ENCODE results near the gene MYO5C.
"Not testable (repeated sequence)": the region's sequence is repeated elsewhere in the genome, so short reads cannot be mapped to it uniquely, and the experiment has no call there.

MYO5C gene

GRCh38 chr15:52288051-52288942, 7.3 kb downstream of the MYO5C start:
- no peak overlapping the region for H3K9ac ChIP-seq (ENCODE audit: low read depth, low read length)
- no peak overlapping the region for H3K4me3 ChIP-seq (ENCODE audit: low read length)
- H3K27me3 ChIP-seq (ENCODE audit: control insufficient read depth, insufficient read depth, low read length): peaks cover 18% of the 10 kb centered on the region
- no peak overlapping the region for H3K4me2 ChIP-seq (ENCODE audit: low read length)
- peaks cover 5% of the 10 kb centered on the region for H3K4me1 ChIP-seq (ENCODE audit: control insufficient read depth, insufficient read depth, low read length)
- H3K9me3 ChIP-seq (replicated peaks; ENCODE audit: low read length): no peaks in the 10 kb centered on the region
- H3K36me3 ChIP-seq (ENCODE audit: insufficient read depth, low read length): no peaks in the 10 kb centered on the region

DNA sequence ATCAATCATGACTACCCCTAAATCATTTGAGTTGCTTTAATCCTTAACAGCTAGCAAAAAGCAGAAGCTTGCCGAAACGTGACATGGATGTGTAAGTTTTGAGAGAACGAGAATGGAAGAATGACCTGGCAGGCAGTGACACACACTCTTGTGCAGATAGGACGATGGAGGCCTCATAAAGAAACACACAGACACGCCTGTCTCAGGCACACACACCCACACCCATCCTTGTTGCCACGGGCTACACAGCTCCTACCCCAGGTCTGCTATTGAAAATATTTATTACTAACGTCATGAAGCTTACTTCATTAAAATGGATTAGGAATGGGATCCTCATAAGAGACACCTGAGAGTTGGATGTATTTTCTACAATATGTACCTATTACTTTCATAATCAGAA, 8.5 kb downstream of the MYO5C start:
- Histone ChIP-seq H3K4me1 (ENCODE audit: control insufficient read depth, insufficient read depth, low read length) (peaks cover 5% of the 10 kb centered on the region), H3K4me2 (ENCODE audit: low read length) (no peak overlapping the region), H3K4me3 (ENCODE audit: low read length) (no peak overlapping the region), H3K9ac (ENCODE audit: low read depth, low read length) (no peak overlapping the region), H3K9me3 (replicated peaks; ENCODE audit: low read length) (no peaks in the 10 kb centered on the region), H3K27me3 (ENCODE audit: control insufficient read depth, insufficient read depth, low read length) (peaks cover 18% of the 10 kb centered on the region), H3K36me3 (ENCODE audit: insufficient read depth, low read length) (no peaks in the 10 kb centered on the region)

- not testable (repeated sequence) for H3K4me1 ChIP-seq (ENCODE audit: control insufficient read depth, insufficient read depth, low read length); H3K9me3 ChIP-seq (replicated peaks; ENCODE audit: low read length); H3K9ac ChIP-seq (ENCODE audit: low read depth, low read length); H3K4me3 ChIP-seq (ENCODE audit: low read length); H3K4me2 ChIP-seq (ENCODE audit: low read length); H3K36me3 ChIP-seq (ENCODE audit: insufficient read depth, low read length)
- peaks cover 21% of the 10 kb centered on the region for H3K27me3 ChIP-seq (ENCODE audit: control insufficient read depth, insufficient read depth, low read length)
These were observed 9.7 kb downstream of the MYO5C start for GRCh38 chr15:52285941-52286340.

GRCh38 chr15:52284164-52284563, 11.4 kb downstream of the MYO5C start:
- Histone ChIP-seq H3K9ac (ENCODE audit: low read depth, low read length) (no peak overlapping the region), H3K36me3 (ENCODE audit: insufficient read depth, low read length) (no peaks in the 10 kb centered on the region), H3K4me1 (ENCODE audit: control insufficient read depth, insufficient read depth, low read length) (peaks cover 5% of the 10 kb centered on the region), H3K27me3 (ENCODE audit: control insufficient read depth, insufficient read depth, low read length) (peaks cover 32% of the 10 kb centered on the region), H3K9me3 (replicated peaks; ENCODE audit: low read length) (no peaks in the 10 kb centered on the region), H3K4me3 (ENCODE audit: low read length) (no peak overlapping the region), H3K4me2 (ENCODE audit: low read length) (no peak overlapping the region)

- Histone ChIP-seq H3K9ac (ENCODE audit: low read depth, low read length) (no peak overlapping the region), H3K4me3 (ENCODE audit: low read length) (no peak overlapping the region), H3K4me2 (ENCODE audit: low read length) (no peak overlapping the region), H3K27me3 (ENCODE audit: control insufficient read depth, insufficient read depth, low read length) (peaks cover 38% of the 10 kb centered on the region), H3K36me3 (ENCODE audit: insufficient read depth, low read length) (no peaks in the 10 kb centered on the region), H3K4me1 (ENCODE audit: control insufficient read depth, insufficient read depth, low read length) (peaks cover 2% of the 10 kb centered on the region), H3K9me3 (replicated peaks; ENCODE audit: low read length) (no peaks in the 10 kb centered on the region)
These were observed 12.3 kb downstream of the MYO5C start for GRCh38 chr15:52283281-52283680.

DNA sequence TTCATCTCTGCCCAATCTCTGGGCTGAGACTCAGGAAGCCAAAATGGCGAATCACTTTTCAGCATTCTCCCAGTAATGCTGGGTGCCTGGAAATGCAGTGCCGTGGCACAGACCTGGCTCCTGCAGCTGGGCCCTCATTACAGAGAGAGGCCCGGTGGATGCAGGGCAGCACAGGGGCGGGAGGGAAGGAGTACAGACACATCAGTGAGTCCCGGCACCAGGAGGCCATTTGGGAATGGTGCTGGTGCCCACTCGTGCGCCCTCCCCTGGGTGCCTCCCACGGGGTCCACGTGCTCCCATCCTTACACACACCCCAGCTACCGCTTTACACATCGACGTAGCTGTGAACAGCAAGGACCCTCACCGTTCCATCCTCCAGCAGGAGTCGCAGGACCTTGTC, 13.2 kb downstream of the MYO5C start:
- H3K4me1 ChIP-seq (ENCODE audit: control insufficient read depth, insufficient read depth, low read length): no peaks in the 10 kb centered on the region
- no peak overlapping the region for H3K9ac ChIP-seq (ENCODE audit: low read depth, low read length)
- H3K4me2 ChIP-seq (ENCODE audit: low read length): no peak overlapping the region
- H3K9me3 ChIP-seq (replicated peaks; ENCODE audit: low read length): no peaks in the 10 kb centered on the region
- H3K36me3 ChIP-seq (ENCODE audit: insufficient read depth, low read length): no peaks in the 10 kb centered on the region
- H3K27me3 ChIP-seq (ENCODE audit: control insufficient read depth, insufficient read depth, low read length): peaks cover 45% of the 10 kb centered on the region
- H3K4me3 ChIP-seq (ENCODE audit: low read length): no peak overlapping the region

DNA sequence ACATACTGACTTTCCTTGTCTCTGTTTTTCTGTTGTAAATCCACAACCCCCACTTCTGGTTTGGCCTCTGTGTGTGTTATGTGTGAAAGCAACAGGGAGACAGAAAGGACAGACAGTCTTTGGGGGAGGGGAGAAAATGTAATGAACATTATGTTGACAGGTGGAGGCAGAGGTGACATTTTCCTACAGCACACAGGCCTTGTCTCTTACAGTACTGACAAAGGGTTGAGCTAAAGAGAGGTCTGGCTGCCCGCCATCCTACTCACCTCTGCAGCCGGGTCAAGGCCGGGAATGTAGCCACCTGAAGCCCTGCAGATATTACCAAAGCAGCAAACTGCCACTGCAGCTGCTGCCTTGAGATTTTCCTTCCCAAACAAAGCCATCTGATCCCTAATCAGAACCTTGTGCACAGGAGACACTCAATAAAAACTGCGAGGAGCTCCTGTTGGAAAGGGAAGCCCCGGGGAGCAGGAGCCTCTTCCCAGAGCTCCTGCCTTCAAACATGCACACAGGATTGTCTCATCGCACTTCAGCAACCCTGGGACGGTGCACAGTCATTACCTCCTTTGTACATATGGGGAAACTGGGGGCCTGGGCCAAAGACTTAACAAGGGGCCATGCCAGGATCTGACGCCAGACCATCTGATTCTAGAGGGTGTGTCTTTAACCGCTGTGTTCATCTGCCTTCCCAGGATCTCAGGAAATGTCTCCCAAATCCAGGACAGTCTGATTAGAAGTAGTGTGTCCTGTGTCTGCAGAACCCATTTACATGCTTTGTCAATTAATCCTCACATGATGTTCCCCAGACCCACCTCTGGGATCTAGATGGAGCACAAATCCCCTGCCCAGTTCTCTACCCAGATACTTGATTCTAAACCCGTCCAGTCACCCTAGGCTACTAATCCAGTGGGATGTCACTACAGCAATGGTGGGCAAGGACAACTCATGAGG, 14.2 kb downstream of the MYO5C start:
- no peaks in the 10 kb centered on the region for H3K4me1 ChIP-seq (ENCODE audit: control insufficient read depth, insufficient read depth, low read length)
- no peaks in the 10 kb centered on the region for H3K9me3 ChIP-seq (replicated peaks; ENCODE audit: low read length)
- peaks cover 47% of the 10 kb centered on the region for H3K27me3 ChIP-seq (ENCODE audit: control insufficient read depth, insufficient read depth, low read length)
- H3K4me2 ChIP-seq (ENCODE audit: low read length): no peak overlapping the region
- H3K36me3 ChIP-seq (ENCODE audit: insufficient read depth, low read length): no peaks in the 10 kb centered on the region
- H3K9ac ChIP-seq (ENCODE audit: low read depth, low read length): no peak overlapping the region
- H3K4me3 ChIP-seq (ENCODE audit: low read length): no peak overlapping the region

GRCh38 chr15:52280326-52281084, 15.1 kb downstream of the MYO5C start:
- H3K4me3 ChIP-seq (ENCODE audit: low read length): no peak overlapping the region
- no peaks in the 10 kb centered on the region for H3K4me1 ChIP-seq (ENCODE audit: control insufficient read depth, insufficient read depth, low read length)
- no peak overlapping the region for H3K9ac ChIP-seq (ENCODE audit: low read depth, low read length)
- no peaks in the 10 kb centered on the region for H3K9me3 ChIP-seq (replicated peaks; ENCODE audit: low read length)
- no peaks in the 10 kb centered on the region for H3K36me3 ChIP-seq (ENCODE audit: insufficient read depth, low read length)
- H3K4me2 ChIP-seq (ENCODE audit: low read length): no peak overlapping the region
- H3K27me3 ChIP-seq (ENCODE audit: control insufficient read depth, insufficient read depth, low read length): peaks cover 55% of the 10 kb centered on the region

- Histone ChIP-seq H3K4me3 (ENCODE audit: low read length) (no peak overlapping the region), H3K27me3 (ENCODE audit: control insufficient read depth, insufficient read depth, low read length) (peaks cover 61% of the 10 kb centered on the region), H3K4me1 (ENCODE audit: control insufficient read depth, insufficient read depth, low read length) (no peaks in the 10 kb centered on the region), H3K9ac (ENCODE audit: low read depth, low read length) (no peak overlapping the region), H3K4me2 (ENCODE audit: low read length) (no peak overlapping the region), H3K9me3 (replicated peaks; ENCODE audit: low read length) (no peaks in the 10 kb centered on the region), H3K36me3 (ENCODE audit: insufficient read depth, low read length) (no peaks in the 10 kb centered on the region)
These were observed 16.8 kb downstream of the MYO5C start for GRCh38 chr15:52278636-52279367.

DNA sequence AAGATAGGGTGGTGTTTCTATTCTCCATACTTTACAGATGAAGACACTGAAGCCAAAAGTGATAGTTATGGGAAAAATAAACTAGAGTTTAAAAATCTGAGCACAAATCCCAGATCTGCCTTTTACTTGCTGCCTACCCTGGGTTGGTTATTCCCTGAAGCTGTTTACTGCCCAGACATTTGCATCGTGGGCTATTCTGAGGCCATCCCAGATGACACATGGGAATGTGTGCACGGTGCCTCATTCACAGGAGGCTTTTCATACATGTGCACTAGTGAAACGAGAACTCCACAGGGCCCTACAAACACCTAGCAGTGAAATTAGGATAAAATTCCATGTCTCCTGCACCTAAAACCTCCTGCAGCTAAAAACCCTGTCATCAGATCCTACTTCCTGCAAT, 17.5 kb downstream of the MYO5C start:
- Histone ChIP-seq H3K9me3 (replicated peaks; ENCODE audit: low read length) (no peaks in the 10 kb centered on the region), H3K27me3 (ENCODE audit: control insufficient read depth, insufficient read depth, low read length) (peaks cover 58% of the 10 kb centered on the region), H3K9ac (ENCODE audit: low read depth, low read length) (no peak overlapping the region), H3K4me1 (ENCODE audit: control insufficient read depth, insufficient read depth, low read length) (no peaks in the 10 kb centered on the region), H3K4me2 (ENCODE audit: low read length) (no peak overlapping the region), H3K36me3 (ENCODE audit: insufficient read depth, low read length) (no peaks in the 10 kb centered on the region), H3K4me3 (ENCODE audit: low read length) (no peak overlapping the region)

Data from skeletal muscle satellite cell (primary cell).